HG02610 (cell line): ENCODE measurements around the gene PSMG1.

Source experiments
- ATAC-seq: cut with Tn5 transposase; IDR thresholded peaks from one replicate; pipeline ENCODE4 v1.9.1; 2021; ENCODE audit warnings: mild to moderate bottlenecking, moderate library complexity; ENCODE audit not compliant: unreplicated experiment

The PSMG1 gene

GRCh38 chr21:39125752-39126485 lies 57.3 kb downstream of the PSMG1 start:
- no peak for ATAC-seq
